ENCODE results near the gene TRAPPC3L.
A peak's percentile ranks its signal among the peaks of the same experiment; 100 is the strongest.

TRAPPC3L gene

DNA sequence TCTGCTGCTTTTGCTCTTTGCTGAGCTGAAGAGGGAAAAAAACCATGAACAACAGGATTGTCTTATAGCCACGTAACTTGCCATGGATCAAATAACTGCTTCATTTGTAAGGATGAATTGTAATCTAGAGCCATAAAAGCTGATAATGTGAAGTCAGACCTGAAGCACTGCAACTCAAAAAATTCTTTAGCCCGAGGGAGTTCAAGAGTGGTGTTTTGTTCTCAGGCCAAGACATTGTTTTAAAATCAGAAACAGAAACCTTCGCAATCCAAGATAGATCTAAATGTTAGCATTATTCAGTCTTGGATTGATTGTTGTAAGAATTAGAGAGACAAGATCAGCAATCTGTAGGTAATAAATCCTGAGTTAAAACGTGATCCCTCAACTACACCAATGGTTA lies at the start of gene TRAPPC3L:
TRAPPC3L (minus strand) TSS at position 34 of the 400 bp plus-strand sequence. CDS start 170 bp downstream, outside the sequence.
- DNase-seq: no peak

DNA sequence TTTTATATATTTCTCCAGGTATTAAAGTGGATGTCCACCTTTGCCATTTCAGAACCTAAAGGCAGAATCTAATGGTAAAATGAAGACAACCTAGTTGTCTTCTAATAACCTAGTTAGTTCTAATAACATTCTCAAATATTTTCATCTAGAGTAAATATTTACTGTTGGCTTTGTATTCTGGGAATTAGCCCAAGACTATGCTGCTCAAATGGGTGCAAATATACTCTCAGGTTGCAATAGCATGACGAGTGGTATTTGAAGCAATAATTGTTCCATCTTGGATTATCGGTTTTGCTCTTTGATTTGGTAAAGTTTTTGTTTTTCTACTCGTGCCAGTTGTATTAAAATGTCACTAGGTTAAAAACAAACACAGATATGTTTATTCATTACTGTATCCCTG lies 49.8 kb upstream of the TRAPPC3L start:
- DNase-seq: no peak

DNA sequence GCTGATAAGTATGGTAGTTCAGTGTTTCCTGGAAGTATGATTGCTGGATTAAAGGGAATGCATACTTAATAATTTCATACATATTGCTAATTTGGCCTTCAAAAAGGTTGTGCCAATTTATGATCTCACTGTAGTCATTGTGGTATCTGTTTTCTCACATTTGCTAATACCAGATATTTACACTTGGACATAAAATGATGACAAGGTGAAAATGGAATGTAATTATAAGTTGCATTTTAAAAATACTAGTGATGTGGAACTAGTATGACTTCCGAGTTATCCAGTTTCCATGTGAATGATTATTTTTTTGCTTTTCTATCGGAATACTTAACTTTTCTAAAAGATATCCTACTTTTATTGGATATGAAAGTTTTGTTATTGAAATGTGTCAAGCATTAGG lies 41.3 kb upstream of the TRAPPC3L start:
- DNase-seq: no peak

DNA sequence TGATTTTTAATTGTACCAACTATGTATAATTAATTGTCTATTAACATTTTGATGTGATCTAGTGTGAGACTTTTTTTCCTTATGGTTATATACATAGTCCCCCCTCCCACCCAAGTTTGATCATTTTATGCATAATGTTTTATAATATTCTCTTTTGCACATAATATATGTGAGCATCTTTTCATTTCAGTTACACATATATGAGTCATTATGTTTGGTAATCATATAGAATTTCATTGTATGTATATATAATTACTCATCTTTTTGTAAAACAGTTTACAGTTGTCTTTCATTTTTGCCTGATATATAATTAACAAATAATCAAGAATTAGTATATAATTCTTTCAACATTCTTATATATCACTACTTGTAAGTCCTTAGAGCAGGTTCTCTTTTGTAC lies 40.8 kb upstream of the TRAPPC3L start:
- no peak for DNase-seq

DNA sequence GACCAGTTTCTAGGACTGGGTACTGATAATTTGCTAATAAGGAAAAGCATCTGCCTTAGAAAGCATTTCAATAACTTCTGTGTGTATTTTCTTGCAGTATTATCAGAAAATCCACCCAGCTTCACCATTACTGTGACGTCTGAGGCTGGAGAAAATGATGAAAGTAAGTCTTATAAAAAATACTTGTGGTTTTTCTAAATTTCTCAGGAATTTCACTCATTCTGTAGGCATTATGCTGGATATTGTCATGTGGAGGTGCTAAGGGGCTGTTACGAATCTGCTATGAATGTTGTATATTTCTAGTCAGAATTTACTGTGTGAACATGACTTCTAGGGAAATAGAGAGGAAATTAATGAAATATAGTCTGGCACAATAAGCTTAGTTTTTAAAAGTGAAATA lies 34.7 kb upstream of the TRAPPC3L start:
- DNase-seq: no peak

DNA sequence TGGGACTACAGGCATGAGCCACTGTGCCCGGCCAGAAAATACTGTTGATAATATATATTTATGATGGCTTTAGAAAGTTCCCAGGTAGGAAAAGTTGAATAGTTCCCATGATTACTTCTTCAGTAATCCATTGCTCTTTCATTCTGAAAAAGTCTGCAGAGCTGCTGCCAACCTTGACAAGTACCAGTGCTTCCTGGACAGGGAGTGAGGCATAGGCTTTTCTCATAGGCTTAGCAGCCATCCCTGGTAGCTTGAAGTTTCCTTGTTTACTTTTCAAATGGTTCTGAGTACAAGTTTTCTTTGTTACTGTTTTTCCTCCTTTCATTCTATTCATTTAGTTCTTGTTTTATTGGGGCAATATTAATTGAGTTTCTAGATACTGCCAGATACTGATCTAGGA lies 33.7 kb upstream of the TRAPPC3L start:
- DNase-seq: no peak

DNA sequence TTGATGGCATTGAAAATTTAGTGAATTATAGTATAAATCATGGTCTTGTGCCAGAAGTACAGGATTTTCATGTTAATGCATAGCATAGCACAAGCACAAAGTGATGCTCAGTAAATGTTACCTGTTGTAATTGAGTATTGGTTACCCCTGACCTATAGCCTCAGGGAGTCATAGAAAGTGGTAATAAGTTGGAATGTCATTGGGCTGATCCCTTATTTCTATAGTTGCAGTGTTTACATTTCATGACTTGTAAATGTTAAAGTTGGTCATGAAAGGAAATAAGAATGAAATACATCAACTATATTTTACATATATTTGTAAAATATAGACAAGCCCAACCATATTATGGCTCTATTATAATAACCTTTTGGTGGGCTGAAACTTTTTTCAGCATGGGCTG lies 32.9 kb upstream of the TRAPPC3L start:
- no peak for DNase-seq

DNA sequence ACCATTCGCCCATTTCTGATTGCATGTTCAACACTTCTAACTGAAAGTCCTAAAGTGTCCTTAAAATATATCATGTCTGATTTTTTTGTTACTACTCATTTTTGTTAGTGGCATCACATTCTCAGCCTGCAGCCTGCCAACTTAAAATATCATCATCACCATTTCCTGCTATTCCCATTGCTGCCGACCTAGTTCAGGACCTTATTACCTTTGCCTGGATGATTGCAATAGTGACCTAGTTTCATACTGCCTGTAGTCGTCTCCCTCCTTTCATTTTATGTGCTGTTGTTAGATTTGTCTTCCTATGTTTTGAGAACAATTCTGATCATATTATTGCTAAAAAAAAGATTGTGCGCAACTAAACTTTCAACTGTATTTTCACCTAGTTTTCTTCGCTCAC lies 32.0 kb upstream of the TRAPPC3L start:
- DNase-seq: no peak

DNA sequence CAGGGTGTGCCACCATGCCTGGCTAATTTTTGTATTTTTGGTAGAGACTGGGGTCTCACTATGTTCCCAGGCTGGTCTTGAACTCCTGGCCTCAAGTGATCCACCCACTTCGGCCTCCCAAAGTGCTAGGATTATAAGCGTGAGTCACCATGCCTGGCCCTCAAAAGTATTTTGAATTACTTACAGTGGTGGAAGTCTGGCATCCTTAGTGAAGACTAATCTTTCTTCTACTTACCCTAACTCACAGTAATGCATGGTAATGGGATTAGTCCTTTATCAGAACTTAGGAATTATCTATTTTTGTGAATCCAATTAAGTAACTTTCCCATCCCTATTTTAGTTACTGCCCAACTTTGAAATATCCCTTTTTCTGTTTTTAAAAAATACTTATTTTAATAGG lies 29.7 kb upstream of the TRAPPC3L start:
- no peak for DNase-seq

DNA sequence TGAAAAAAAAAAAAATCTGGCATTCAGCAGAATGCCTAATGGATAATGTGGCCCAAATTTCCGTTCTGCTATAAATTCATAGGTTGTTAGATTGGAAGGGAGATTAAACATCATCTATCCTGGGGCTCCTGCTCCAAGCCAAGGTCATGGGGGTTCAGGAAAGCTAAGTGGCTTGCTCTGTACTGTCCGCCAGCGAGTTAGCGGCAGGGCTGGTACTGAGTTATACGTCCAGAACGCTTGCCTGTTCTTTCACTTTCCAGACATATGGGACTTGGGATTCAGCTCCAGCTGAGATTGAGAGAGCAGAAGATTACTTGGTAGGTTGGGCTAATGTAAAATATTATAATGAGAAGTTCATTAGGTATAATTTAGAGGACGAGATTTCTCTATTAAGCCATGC lies 26.7 kb upstream of the TRAPPC3L start:
- no peak for DNase-seq

DNA sequence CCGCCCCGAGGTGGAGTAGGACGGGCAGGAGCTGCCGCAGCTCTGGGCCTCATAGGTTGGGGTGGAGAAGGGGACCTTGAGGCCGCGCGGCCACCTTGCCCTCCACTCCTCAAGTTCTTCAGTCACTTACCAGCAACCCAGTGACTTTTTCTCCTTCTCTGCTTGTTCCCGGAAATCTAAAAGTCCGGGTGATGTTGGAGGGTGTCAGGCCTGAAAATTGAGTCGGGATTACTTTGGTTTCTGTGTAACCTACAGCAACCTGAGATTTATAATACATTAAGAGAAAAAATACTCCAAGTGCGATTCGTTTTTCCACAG lies 26.2 kb upstream of the TRAPPC3L start:
- no peak for DNase-seq

DNA sequence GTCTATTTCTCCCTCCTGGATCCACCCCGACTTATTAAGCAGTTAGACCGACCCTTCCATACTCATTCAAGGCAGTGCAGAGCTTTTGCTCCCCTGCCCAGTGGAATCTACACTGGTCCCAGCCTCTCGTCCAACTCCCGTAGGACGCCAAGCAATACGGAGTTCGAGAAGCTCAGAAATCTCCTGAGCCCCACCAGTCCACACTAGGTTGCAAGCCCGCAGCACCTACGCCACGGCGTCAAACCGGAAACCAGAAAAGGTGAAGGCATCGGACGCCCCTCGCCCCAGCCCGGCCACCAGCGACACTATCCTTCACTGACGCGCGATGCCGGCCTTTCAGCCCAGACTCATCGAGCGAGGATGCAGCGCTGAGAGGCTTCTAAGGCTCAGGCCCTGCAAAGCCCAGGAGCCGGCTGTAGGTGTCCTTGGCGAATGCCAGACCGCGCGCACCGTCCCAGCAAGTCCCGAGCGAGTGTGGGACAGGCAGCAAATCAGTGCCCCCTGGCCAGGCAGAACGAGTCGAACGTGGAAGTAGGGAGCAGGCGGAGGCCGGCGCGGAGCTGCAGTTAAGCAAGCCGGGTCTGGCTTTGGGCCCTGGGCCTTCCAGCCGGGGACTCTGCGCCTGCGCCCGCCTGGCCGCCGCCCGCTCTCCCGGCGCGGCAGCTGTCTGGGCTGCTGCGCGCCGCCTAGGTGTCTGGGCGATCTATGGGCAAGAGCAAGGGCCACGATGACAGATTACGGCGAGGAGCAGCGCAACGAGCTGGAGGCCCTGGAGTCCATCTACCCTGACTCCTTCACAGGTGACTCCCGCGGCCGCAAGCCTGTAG lies 25.6 kb upstream of the TRAPPC3L start, which contains the start of gene RWDD1:
RWDD1 (plus strand) TSS at position 649 of the 827 bp plus-strand sequence; CDS start at position 728, 79 bp downstream.
- DNase-seq: peak; percentile 93 to 98

DNA sequence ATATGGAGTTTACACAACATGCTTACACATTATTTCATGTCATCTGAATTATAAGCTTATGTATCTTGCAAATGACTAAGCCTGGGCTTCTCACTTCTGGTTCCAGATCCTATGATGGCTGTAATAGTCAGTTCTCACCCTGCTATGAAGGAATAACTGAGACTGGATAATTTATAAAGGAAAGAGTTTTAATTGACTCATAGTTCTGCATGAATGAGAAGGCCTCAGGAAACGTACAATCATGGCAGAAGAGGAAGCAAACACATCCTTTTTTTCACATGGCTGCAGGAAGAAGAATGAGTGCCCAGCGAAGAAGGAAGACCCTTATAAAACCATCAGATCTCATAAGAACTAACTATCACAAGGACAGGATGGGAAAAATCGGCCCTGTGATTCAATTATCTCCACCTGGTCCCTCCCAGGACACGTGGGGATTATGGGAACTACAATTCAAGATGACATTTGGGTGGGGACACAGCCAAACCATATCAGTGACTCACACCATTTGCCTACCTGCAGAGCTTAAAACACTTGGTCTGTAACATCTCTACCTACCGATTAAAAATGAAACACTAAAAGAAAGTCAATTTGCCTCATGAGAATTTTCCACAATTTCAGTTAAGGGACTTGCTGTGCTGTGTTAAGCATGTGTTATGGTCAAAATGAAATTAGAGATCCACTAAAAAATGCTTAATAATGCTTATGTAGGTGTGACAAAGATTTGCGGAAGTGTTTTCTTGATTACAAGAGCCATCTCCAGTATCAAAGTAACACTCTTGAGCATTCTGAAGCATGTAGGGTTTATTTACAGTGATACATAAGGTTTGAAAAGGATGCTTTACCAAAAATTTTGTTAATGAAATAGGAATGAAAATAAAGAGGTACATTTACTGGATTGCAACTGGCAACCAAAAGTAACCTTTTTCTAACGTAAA lies 23.6 kb upstream of the TRAPPC3L start:
- no peak for DNase-seq

DNA sequence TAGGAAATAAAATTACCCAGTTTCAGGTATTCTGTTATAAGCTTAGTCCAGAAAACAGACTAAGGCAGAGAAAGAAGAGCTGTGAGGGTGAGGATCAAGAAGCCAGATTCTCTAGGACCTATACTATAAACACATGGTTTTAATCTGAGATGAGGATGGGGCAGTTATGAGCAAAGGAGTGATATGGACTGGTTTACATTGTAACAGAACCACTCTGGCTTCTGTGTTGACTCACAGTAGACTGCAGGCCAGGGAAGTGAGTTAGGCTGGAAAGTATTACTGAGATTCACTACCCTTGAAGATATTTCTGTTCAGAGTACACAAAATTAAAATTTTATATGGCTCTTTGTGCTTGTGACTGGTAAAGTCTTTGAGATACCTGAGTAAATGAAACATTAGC lies 22.6 kb upstream of the TRAPPC3L start:
- DNase-seq: no peak

DNA sequence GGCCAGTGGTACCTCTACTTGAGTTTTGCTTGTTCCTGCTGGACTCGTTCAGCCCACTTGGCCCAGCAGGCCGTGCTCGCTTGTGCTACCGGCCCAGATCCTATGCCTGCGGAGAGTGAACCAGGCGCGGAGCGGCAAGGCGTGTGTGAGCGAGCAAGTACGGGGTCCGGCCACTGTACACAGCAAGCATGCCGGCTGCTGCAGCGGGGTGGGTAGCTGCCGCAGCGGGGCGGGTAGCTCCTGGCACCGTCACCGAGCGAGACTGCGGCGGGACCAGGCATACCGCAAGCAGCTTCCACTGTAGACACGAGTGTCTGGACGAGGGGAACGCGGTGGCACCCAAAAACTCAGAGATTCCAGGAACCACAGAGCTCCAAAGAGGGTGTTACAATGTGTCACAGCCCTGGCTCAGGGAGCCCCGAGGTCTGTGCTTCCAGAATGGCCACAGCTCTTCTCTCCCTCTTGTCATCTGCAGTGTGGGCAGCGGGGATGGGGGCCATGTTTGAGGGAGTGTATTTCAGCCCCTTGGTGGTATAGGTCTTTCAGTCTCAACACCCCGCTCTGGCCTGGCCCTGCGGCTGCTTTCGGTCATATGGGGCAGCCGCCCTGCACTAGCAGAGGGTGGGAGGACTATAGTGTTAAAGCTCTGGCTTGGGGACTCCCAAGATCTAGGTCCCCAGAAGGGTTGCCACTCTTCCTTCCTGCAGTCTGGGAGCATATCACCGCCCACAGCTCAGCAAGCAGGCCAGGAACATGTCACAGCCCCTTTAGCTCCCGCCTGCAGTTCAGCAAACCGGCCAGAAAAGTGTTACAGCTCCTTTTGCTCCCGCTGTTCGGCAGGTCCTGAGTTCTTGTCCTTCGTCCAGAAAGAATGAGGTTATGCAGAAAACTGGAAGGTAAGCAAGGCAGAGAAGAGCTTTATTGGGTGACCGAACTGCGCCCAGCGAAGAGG lies 19.7 kb upstream of the TRAPPC3L start:
- DNase-seq: no peak

DNA sequence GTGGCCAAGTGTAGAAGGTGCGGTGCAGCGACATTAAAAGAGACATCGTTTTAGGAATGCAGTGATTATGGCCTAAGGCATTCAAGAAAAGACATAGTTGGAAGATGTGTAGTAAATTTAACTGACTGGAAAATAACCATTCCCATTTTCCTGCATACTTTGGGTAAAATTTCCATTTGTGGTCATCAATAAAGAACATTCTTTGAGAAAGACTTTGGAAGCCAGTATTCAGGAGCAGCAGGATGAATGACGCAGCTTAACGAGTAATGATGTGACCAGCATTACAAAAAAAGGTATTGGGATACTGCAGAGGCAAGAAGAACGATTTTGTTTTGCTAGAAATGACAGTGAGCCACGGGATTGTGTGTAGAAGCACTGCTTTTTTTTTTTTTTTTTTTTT lies 18.8 kb upstream of the TRAPPC3L start:
- no peak for DNase-seq

DNA sequence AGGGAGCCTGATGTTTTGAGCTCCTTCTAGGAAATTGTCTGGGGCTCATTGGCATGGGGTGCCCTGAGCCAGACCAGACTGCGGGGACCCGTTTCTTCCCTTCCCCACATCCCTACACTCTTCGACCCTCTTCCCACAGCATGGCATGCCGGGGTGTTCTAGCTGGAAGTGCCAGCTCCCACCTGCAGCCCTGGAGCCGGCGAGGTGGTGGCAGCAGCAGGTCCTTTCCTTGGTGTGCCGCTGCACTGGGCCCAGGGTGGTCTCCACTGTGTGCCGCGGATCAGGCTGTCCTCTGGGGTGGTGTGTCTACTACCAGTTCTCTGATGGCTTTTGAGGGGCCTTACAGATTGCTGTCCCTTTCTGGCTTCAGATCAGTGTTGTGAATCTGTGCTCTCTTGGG lies 18.3 kb upstream of the TRAPPC3L start:
- no peak for DNase-seq

DNA sequence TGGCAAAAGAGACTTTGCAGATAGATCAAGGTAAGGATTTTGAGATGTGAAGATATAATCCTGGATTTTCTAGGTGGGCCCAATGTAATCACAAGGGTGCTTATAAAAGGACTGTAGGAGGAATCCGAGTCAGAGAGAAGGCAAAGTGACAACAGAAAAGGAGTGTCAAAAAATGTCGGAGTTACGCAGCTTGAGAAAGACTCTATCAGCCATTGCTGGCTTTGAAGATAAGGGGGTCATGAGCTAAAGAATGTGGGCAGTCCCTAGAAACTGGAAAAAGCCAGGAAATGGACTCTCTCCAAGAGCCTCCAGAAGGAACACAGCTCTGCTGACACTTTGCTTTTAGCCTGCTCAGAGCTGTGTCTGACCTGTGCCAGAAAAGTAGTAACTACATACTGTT lies 17.1 kb upstream of the TRAPPC3L start:
- DNase-seq: no peak

DNA sequence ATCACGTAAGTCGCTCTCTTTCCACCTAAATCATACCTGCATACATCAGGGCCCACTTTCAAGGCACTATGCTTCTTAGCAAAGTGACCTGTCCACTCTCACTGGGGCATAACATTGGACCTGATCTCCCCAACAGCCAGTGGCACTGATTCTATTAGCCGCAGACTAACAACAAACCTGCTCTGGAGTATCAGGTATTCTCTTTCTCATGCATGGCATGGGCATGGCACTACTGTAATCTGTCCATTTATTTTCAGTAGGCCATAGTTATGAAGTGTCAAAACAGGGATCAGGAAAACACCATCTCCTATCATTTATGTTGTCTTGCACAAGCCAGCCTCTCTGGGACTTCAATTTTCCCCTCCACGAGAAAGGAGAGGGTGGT lies 16.5 kb upstream of the TRAPPC3L start:
- DNase-seq: no peak

DNA sequence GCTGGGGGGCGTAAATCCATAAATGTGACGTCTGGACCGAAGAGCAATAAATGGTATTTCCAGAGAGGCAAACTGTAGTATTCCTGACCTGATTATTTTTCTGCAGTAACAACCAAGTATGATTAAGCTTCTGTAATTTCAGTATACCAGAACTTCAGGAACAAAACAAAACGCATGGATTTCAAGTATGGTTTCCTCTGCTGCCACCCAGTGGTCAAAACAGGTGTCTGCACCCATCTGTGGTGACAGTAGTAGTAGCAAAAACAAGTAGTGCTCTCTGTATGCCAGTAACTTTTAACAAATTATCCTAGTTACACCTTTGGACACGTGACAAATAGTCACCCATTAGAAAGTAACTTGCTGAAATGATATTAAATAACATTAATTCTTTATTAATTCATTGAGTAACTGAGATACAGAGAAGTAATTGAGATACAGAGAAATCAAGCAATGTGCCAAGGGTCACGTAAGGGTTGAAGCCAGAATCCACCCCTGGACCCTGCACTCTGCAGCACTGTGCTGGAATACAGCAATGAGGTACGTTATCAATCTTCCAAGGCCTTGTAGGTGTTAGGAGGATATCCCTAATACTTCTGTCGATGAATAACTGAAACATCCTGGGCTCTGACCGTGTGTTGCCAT lies 16.0 kb upstream of the TRAPPC3L start:
- peak in 1 of 2 experiments; percentile 61 for DNase-seq

DNA sequence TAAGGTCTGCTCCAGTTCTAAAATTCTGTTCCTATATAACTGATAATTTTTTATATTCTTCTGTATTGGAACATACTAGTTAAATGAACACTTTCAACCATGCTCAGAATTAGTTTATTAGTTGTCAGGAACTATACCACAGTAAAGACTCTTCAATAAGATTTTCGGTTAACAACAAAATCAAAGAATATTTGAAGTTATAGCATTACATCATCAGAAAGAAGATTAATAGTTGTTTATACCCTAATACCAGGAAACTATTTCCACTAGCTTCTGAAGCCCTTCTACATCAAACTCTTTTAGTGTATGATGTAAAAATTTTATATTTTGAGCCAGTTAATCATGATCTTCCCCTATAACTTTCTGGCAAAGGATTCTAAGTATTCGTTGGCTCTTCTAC lies 14.6 kb upstream of the TRAPPC3L start:
- no peak for DNase-seq

DNA sequence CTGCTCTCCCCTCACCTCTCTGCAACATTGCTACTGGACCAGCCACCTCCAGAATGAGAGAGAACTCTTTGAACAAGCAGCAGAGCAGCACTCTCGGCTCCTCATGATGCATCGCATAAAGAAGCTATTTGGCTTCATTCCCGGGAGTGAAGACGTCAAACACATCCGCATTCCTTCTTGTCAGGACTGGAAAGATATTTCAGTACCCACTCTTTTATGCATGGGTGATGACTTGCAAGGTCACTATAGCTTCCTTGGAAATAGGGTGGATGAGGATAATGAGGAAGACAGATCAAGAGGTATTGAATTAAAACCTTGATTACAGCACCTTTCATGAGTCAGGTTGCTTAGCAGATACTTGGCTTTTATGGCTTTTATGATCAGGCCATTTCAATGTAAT lies 12.4 kb upstream of the TRAPPC3L start:
- DNase-seq: peak; percentile 75 to 85
